Measurements from ENCODE around the gene KIF16B.
"Not testable (repeated sequence)": the region's sequence is repeated elsewhere in the genome, so short reads cannot be mapped to it uniquely, and the experiment has no call there.

Gene KIF16B

DNA sequence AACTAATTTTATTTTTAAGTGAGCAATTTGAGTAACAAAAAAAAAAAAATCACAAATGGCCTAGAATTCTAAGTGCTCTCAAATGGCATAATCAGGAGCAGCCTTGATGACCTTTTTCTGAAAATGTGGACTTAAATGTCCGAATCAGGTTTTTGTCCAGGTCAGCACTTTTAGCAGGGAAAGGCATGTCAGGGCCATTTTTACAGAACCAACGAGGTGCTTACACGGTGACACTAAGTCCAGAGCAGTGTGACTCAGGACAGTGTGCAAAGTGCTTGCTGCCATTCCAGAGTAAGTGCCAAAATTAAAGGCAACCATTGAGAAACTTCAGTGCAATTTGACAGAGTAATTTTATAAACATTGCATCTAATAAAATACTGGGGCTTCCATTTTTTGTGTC is 127.8 kb downstream of the KIF16B start:
- TF ChIP-seq, protein P1, sequence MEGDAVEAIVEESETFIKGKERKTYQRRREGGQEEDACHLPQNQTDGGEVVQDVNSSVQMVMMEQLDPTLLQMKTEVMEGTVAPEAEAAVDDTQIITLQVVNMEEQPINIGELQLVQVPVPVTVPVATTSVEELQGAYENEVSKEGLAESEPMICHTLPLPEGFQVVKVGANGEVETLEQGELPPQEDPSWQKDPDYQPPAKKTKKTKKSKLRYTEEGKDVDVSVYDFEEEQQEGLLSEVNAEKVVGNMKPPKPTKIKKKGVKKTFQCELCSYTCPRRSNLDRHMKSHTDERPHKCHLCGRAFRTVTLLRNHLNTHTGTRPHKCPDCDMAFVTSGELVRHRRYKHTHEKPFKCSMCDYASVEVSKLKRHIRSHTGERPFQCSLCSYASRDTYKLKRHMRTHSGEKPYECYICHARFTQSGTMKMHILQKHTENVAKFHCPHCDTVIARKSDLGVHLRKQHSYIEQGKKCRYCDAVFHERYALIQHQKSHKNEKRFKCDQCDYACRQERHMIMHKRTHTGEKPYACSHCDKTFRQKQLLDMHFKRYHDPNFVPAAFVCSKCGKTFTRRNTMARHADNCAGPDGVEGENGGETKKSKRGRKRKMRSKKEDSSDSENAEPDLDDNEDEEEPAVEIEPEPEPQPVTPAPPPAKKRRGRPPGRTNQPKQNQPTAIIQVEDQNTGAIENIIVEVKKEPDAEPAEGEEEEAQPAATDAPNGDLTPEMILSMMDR (IDR thresholded peaks at IDR 0.05; ENCODE audit: low read depth, low read length), result no peak
- no peak for DNase-seq (ENCODE audit: extremely low read depth, low read depth)

DNA sequence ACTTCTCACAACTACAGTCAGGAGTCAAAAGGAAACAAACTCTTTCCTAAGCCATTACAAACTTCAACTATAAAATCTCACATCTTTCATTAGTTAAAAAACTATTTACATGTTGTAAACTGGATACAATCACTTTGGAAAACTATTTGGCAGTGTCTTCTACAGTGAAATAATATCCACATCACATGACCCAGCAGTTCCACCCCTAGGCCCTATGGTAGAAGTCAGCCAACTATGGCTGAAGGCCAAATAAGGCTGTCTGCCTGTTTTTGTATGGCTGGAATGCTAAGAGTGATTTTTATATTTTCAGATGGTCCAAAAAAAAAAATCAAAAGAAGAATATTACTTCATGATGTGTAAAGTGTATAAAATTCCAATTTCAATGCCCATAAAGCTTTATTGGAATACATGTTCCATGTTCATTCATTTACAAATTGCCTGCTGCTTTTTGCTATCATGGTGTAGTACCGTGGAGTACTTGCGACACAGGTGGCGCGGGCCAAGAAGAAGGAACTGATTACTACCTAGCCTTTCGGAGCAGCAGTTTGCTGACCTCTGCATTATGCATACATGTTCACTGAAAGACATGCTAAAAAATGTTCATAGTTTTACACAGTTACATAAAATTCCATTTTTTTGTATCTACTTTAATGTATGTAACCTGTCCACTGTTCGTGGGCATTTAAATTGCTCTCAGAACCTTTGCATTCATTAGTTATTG is 129.0 kb downstream of the KIF16B start:
- TF ChIP-seq, protein P1 (IDR thresholded peaks at IDR 0.05; ENCODE audit: low read depth, low read length), result no peak
- peak; percentile 75 for DNase-seq (ENCODE audit: extremely low read depth, low read depth)

DNA sequence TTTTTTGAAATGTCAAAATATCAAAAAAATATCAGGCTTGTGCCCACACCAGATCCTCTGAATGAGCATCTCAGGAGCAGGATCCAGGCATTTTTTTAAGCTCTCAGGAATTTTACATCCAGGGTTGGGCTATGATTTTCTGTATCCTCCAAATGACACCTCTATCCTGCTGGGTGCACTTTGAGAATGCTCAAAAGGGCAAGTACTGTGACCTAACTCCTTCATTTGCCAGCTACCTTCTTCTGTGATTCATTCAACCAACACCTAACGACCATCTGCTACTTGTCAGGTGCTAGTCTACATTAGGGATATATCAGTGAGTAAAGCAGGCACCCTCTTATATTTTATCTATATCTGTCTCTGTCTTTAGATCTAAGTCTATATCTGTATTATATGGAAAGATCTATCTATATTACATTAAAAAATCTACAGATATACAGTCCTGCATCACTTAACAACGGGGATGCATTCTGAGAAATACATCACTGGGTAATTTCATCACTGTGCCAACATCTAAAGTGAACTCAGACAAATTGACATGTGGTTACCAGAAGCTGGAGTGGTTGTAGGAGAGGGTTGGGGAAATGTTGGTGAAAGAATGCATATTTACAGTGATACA is 131.6 kb downstream of the KIF16B start:
- DNase-seq (ENCODE audit: extremely low read depth, low read depth), result no peak
- TF ChIP-seq, protein P1 (IDR thresholded peaks at IDR 0.05; ENCODE audit: low read depth, low read length), result no peak

GRCh38 chr20:16440686-16441085 is 132.6 kb downstream of the KIF16B start:
- TF ChIP-seq, protein P1 (IDR thresholded peaks at IDR 0.05; ENCODE audit: low read depth, low read length), result no peak
- no peak for DNase-seq (ENCODE audit: extremely low read depth, low read depth)

DNA sequence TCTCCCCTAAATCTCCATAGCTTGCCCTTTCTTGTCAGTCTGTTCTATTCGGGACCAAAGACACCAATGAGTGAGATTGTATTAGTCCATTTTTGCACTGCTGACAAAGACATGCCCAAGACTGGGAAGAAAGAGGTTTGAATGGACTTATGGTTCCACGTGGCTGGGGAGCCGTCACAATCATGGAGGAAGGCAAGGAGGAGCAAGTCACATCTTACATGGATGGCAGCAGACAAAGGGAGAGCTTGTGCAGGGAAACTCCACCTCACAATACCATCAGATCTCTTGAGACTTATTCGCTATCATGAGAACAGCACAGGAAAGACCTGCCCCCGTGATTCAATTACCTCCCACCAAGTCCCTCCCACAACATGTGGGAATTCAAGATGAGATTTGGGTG is 133.7 kb downstream of the KIF16B start:
- DNase-seq (ENCODE audit: extremely low read depth, low read depth), result not testable (repeated sequence)

- TF ChIP-seq, protein P1 (IDR thresholded peaks at IDR 0.05; ENCODE audit: low read depth, low read length), result no peak
- no peak for DNase-seq (ENCODE audit: extremely low read depth, low read depth)
Observed at GRCh38 chr20:16438100-16438499, 135.1 kb downstream of the KIF16B start.

- DNase-seq (ENCODE audit: extremely low read depth, low read depth), result no peak
Observed at GRCh38 chr20:16437387-16437996, 135.8 kb downstream of the KIF16B start.

More at GRCh38 chr20:16437387-16437996, 135.8 kb downstream of the KIF16B start:
- TF ChIP-seq, protein P1 (IDR thresholded peaks at IDR 0.05; ENCODE audit: low read depth, low read length), result no peak

Data from AG09319 (cell line).